HG03066 (cell line): ENCODE data around the gene ARHGAP26.
"Not testable (repeated sequence)": the region's sequence is repeated elsewhere in the genome, so short reads cannot be mapped to it uniquely, and the experiment has no call there.

Experiments
- ATAC-seq: cut with Tn5 transposase; IDR thresholded peaks from one replicate; pipeline ENCODE4 v1.9.1; 2021; ENCODE audit warnings: low read depth; ENCODE audit not compliant: unreplicated experiment

The ARHGAP26 gene

GRCh38 chr5:143072734-143073133 lies 302.6 kb downstream of the ARHGAP26 start:
- ATAC-seq: no peak

GRCh38 chr5:143073766-143074165 lies 303.6 kb downstream of the ARHGAP26 start:
- no peak for ATAC-seq

- no peak for ATAC-seq
These were observed 304.3 kb downstream of the ARHGAP26 start for GRCh38 chr5:143074414-143074996.

GRCh38 chr5:143076377-143076776 lies 306.2 kb downstream of the ARHGAP26 start:
- ATAC-seq: no peak

- ATAC-seq: no peak
These were observed 307.4 kb downstream of the ARHGAP26 start for GRCh38 chr5:143077453-143078103.

GRCh38 chr5:143078313-143078712 lies 308.1 kb downstream of the ARHGAP26 start:
- no peak for ATAC-seq

GRCh38 chr5:143078971-143079370 lies 308.8 kb downstream of the ARHGAP26 start:
- ATAC-seq: no peak

- ATAC-seq: no peak
These were observed 310.2 kb downstream of the ARHGAP26 start for GRCh38 chr5:143080407-143080806.

- ATAC-seq: no peak
These were observed 310.8 kb downstream of the ARHGAP26 start for GRCh38 chr5:143080982-143081381.

- no peak for ATAC-seq
These were observed 312.8 kb downstream of the ARHGAP26 start for GRCh38 chr5:143083006-143083405.

- no peak for ATAC-seq
These were observed 314.2 kb downstream of the ARHGAP26 start for GRCh38 chr5:143084407-143084806.

- ATAC-seq: no peak
These were observed 315.2 kb downstream of the ARHGAP26 start for GRCh38 chr5:143085319-143085917.

GRCh38 chr5:143086546-143086907 lies 316.4 kb downstream of the ARHGAP26 start:
- ATAC-seq: no peak

GRCh38 chr5:143086908-143087637 lies 316.9 kb downstream of the ARHGAP26 start:
- no peak for ATAC-seq

GRCh38 chr5:143088702-143089101 lies 318.5 kb downstream of the ARHGAP26 start:
- ATAC-seq: not testable (repeated sequence)

GRCh38 chr5:143090044-143090443 lies 319.9 kb downstream of the ARHGAP26 start:
- ATAC-seq: not testable (repeated sequence)

- ATAC-seq: not testable (repeated sequence)
These were observed 322.7 kb downstream of the ARHGAP26 start for GRCh38 chr5:143092711-143093451.

GRCh38 chr5:143093452-143094086 lies 323.4 kb downstream of the ARHGAP26 start:
- no peak for ATAC-seq

- ATAC-seq: no peak
These were observed 323.9 kb downstream of the ARHGAP26 start for GRCh38 chr5:143094087-143094521.

- not testable (repeated sequence) for ATAC-seq
These were observed 324.4 kb downstream of the ARHGAP26 start for GRCh38 chr5:143094608-143095007.
